Activated CD8-positive, alpha-beta T cell treated with anti-CD3 and anti-CD28 coated beads, Interleukin-2, amount 10 ng/mL, durations not matched to agents 7 days and 5 days (primary cell): Measurements from ENCODE around the gene GLCCI1. TPM values are rescaled to one million over a fixed set of nuclear protein-coding genes. Genes with fewer than 3 reads are reported as not detected.

Experiments
- ATAC-seq: fragments of 150-1000 bp; cut with Tn5 transposase; one replicate; pipeline ENCODE4 v1.10.0; 2021; ENCODE audit warnings: moderate library complexity
- CTCF ChIA-PET: fragments of 350-600 bp; sonication (Branson Sonifier 250); formaldehyde crosslinking; loops from one replicate; lab custom pipeline; 2021; ENCODE audit warnings: antibody characterized with exemption; lab: Charles Lee
- POLR2A ChIA-PET: fragments of 350-600 bp; sonication (Branson Sonifier 250); formaldehyde crosslinking; loops from one replicate; lab custom pipeline; 2021; ENCODE audit warnings: antibody characterized with exemption; lab: Charles Lee
- DNase-seq: peaks from one replicate; pipeline ENCODE4 v3.0.0-alpha.2; 2020
- H3K27ac Mint-ChIP-seq: one replicate; pipeline ENCODE4 v1.8.0; 2021; ENCODE audit warnings: mild to moderate bottlenecking, mixed read lengths
- H3K27me3 Mint-ChIP-seq: one replicate; pipeline ENCODE4 v1.8.0; 2021; ENCODE audit warnings: low read depth, mixed read lengths
- H3K36me3 Mint-ChIP-seq: one replicate; pipeline ENCODE4 v1.8.0; 2021; ENCODE audit warnings: low read depth, mixed read lengths
- H3K4me1 Mint-ChIP-seq: one replicate; pipeline ENCODE4 v1.8.0; 2021; ENCODE audit warnings: low read depth, mixed read lengths
- H3K4me3 Mint-ChIP-seq: one replicate; pipeline ENCODE4 v1.8.0; 2021; ENCODE audit warnings: mild to moderate bottlenecking, mixed read lengths
- H3K9me3 Mint-ChIP-seq: one replicate; pipeline ENCODE4 v1.8.0; 2022; ENCODE audit warnings: mixed read lengths; ENCODE audit not compliant: insufficient read depth
- total RNA-seq, 2 experiments: library from RNA; stranded (reverse); gene quantifications; one replicate each; pipeline ENCODE4 v1.2.3, GENCODE V29; 2021

Gene GLCCI1
- total RNA-seq, 2 experiments from 2014 or later, result 17.5 to 17.7 TPM

DNA sequence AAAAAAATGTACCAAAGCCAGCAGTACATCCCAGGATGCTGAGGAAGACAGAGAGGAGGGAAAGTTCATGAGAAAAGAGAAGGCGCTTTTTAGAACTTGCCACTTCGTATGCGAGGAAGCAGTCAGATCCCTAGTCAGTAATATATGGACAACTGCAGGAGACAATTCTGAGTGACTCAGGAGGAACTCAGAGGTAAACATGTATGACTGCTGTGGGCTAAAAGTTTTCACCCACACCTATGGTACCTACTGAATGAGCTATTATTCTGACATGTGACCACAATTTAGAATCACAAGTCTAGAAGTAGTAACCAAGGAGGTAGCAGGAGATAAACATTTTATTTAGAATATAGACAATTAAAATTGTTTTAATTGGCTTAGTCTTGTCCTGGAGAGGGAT lies 166.8 kb downstream of the GLCCI1 start:
- no peak overlapping the region for H3K4me3 Mint-ChIP-seq
- ATAC-seq, result no peak

DNA sequence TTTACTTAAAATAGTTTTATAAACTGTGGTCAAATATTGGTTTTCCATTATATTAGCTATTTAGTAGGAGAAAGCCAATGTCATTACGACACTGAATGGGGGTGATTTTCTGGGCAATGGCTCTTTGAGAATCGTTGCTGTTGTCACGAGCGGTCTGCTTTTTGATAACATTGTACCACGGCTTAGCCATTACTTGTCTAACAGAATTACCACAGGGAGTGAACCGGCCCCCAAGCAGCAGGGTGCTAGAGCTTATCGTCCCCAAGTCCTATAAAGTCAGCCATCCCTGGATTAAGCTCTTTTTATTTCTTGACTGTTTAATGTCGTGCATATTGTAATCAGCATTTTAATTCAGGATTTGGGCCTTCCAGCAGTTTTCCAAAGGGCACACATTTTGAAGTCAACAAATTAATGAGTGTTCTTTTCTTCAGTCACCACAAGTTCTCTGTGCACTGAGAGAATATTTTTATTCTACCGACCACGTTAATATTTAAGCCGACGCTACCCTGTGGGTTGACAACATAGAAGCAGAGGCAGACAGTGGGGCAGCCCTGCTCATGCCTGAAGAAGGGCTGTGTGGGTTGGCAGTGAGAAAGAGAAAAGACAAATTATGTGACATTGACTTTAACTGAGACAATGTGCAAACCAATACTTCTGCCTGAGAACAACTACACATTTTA lies 167.6 kb downstream of the GLCCI1 start:
- no peak for DNase-seq
- Mint-ChIP-seq H3K4me1 (peaks cover 38% of the 10 kb centered on the region), H3K4me3 (no peak overlapping the region), H3K27ac (no peak overlapping the region), H3K27me3 (no peaks in the 10 kb centered on the region), H3K9me3 (no peaks in the 10 kb centered on the region), H3K36me3 (no peaks in the 10 kb centered on the region)
- ATAC-seq, result no peak
- ChIA-PET CTCF (interaction anchor here (1.0 to 2.6 kb wide), 3 partner anchors 11 to 54 kb away, joined by 3 to 15 read pairs (median 6); no protein-coding TSS in a partner anchor), POLR2A (interaction anchor here (2.8 to 6.2 kb wide), 2 partner anchors 10 to 41 kb away, joined by 20 to 36 read pairs; no protein-coding TSS in a partner anchor)

More for the DNA sequence above, 166.8 kb downstream of the GLCCI1 start:
- H3K27ac Mint-ChIP-seq, result no peak overlapping the region
- POLR2A ChIA-PET, result interaction anchor here (2.8 to 6.2 kb wide), 2 partner anchors 10 to 42 kb away, joined by 20 to 36 read pairs; no protein-coding TSS in a partner anchor
- H3K4me1 Mint-ChIP-seq, result peaks cover 45% of the 10 kb centered on the region
- CTCF ChIA-PET, result interaction anchor here (1.0 to 2.6 kb wide), 4 partner anchors 10 to 100 kb away, joined by 3 to 15 read pairs (median 4); no protein-coding TSS in a partner anchor
- no peak for DNase-seq
- H3K27me3 Mint-ChIP-seq, result no peaks in the 10 kb centered on the region
- H3K9me3 Mint-ChIP-seq, result no peaks in the 10 kb centered on the region
- no peaks in the 10 kb centered on the region for H3K36me3 Mint-ChIP-seq
